GM21381 (cell line): ENCODE results near the gene HDGF.
"Not testable (repeated sequence)": the region's sequence is repeated elsewhere in the genome, so short reads cannot be mapped to it uniquely, and the experiment has no call there.

Experiments used
- ATAC-seq: cut with Tn5 transposase; IDR thresholded peaks from one replicate; pipeline ENCODE4 v1.9.1; 2021; ENCODE audit warnings: mild to moderate bottlenecking, moderate library complexity; ENCODE audit not compliant: unreplicated experiment

The HDGF gene

GRCh38 chr1:156767101-156767878 lies 15.8 kb upstream of the HDGF start, which contains the start of gene PRCC:
Gene PRCC (plus strand): TSS chr1:156767535. CDS start chr1:156767772, 237 bp downstream.
- ATAC-seq = peak; percentile 92

GRCh38 chr1:156766298-156767100 lies 15.0 kb upstream of the HDGF start:
- peak; percentile 7 for ATAC-seq

GRCh38 chr1:156765666-156766065 lies 14.2 kb upstream of the HDGF start:
- ATAC-seq = no peak

GRCh38 chr1:156765136-156765535 lies 13.7 kb upstream of the HDGF start:
- ATAC-seq = not testable (repeated sequence)

GRCh38 chr1:156760796-156761104 lies 9.3 kb upstream of the HDGF start:
- ATAC-seq = no peak

GRCh38 chr1:156760092-156760795 lies 8.8 kb upstream of the HDGF start:
- no peak for ATAC-seq

GRCh38 chr1:156757572-156758253 lies 6.2 kb upstream of the HDGF start:
- ATAC-seq = not testable (repeated sequence)

- ATAC-seq = no peak
These were observed 4.9 kb upstream of the HDGF start for GRCh38 chr1:156756355-156756754.

- no peak for ATAC-seq
These were observed 4.1 kb upstream of the HDGF start for GRCh38 chr1:156755527-156755950.

GRCh38 chr1:156754219-156754618 lies 2.7 kb upstream of the HDGF start:
- no peak for ATAC-seq

- no peak for ATAC-seq
These were observed 1.5 kb upstream of the HDGF start for GRCh38 chr1:156752843-156753482.

GRCh38 chr1:156751757-156752481 lies 444 bp upstream of the HDGF start:
- ATAC-seq = peak; percentile 65

GRCh38 chr1:156750711-156751450 lies 594 bp downstream of the HDGF start:
- ATAC-seq = peak; percentile 8

- ATAC-seq = no peak
These were observed 1.2 kb downstream of the HDGF start for GRCh38 chr1:156750191-156750672.

- ATAC-seq = no peak
These were observed 1.9 kb downstream of the HDGF start for GRCh38 chr1:156749419-156750118.

- ATAC-seq = no peak
These were observed 2.6 kb downstream of the HDGF start for GRCh38 chr1:156748670-156749418.
